ACHN (cell line): ENCODE results near the gene MRPS26.
"Not testable (repeated sequence)": the region's sequence is repeated elsewhere in the genome, so short reads cannot be mapped to it uniquely, and the experiment has no call there.

Experiments
- DNase-seq: peaks from one replicate; pipeline ENCODE4 v3.0.0-alpha.2; 2015
- in situ Hi-C: cut with HindIII; loops from 2 replicates; pipeline ENCODE4 v1.10.0; 2017; ENCODE audit warnings: low sequenced_read_pairs, low pct_ligation_motif_present, low pct_unique_long_range_greater_than_20kb

Gene MRPS26

DNA sequence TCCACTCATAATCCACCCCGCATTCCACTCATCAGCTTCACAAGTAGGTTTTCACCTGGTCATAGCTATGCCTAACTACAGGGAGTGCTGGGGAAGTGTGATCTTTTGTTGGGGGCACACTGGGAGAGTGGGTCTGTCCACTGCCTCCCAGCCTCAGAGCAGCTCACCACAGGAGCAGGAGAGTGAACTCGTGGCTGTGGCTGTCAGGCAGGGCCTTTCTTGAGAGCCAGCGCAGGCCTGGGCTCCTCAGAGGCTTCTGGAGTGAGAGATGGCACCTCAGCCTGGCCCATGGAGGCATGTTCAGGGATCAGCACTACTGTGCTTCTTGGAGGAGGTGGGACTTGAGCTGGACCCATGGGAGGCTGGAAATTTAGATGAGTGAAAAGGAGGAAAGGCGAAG is 6.4 kb upstream of the MRPS26 start:
- in situ Hi-C loops: no loop called here
- no peak for DNase-seq

DNA sequence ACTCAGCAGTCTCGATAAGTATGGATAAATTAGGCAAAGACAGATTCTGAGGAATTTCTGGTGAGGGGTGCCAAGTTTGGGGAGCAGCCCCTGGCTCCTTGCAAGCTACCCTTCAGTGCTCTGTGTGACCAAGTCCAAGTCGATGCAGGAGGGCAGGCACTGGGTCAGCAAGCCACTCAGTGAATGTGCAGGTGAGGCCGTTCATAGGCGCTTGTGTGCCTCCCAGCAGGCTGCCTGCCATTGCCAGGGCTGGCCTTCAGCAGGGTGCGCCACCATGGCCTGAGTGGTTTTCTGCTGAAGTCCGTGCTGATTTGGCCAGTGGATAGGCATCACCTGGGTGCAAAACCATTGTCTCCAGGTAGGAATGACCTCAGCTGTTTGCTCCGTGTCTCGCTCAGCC is 5.8 kb upstream of the MRPS26 start:
- in situ Hi-C loops: no loop called here
- DNase-seq: no peak

DNA sequence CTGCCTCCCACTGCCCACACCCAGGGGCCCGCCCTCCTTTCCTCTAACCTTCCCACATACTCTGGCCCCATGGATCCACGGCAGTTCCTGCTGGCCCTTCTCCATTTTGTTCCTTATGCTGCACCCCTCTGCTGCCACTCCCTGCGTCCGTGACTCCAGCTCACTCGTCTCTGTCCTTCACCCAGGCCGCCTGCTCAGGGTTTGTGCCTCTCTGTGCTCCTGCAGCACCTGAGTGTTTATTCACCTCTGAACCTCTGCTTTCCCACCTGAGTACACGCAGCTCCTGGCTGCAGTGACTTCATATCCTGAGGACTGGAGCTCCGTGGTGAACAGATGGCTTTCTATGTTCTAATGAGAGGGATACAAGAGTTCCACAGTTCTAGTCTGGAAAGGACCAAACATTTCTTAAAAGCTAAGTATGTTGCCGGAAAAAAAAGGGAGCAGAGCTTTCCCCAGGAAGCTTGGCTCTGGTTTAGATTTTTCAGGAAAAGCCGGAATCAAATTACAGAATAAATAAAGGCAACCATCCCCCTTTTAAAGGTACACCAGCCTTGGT is 3.9 kb upstream of the MRPS26 start:
- DNase-seq: no peak
- in situ Hi-C loops: no loop called here

DNA sequence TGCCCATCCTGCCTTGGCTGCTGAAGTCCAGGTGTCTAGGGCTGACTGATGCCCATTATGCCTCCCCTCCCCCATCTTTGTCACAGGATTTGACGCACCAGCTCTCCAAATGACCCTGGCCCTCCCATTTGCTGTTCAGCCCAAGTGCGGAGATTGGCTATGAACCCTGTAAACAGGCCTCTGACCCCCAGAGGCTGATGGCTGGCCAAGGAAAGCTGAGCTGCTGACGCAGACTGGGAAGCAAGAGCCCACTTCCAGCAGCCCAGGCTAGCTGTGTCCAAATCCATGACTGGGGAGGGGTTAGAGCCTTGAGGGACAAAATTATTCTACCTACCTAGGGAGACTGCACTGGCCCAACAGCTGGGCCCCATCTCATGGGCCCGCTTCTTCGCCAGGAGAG is 3.2 kb upstream of the MRPS26 start:
- DNase-seq: no peak
- in situ Hi-C loops: no loop called here

DNA sequence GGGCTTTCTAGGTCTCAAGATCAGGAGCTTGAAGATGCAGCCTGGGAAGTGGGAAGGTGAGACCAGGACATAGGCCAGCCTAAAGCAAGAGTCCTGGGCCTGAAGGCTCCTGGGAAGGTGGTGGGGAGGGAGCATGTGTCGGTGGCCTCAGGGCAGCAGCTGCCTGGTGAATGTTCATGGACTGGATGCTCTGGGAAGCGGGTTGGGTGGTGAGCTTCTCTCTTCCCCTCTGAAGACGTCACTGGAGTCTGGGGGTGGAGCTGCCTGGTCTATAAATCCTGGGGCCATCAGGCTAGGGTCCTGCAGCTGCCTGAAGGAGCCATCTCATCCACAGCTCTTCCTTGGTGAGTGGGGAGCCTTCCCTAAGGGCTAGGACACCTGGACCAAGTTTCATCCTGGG is 2.5 kb upstream of the MRPS26 start, which contains the start of gene GNRH2:
TSS of gene GNRH2 (plus strand) at position 301 of the 400 bp plus-strand sequence. CDS start 793 bp downstream, outside the sequence.
- no peak for DNase-seq

DNA sequence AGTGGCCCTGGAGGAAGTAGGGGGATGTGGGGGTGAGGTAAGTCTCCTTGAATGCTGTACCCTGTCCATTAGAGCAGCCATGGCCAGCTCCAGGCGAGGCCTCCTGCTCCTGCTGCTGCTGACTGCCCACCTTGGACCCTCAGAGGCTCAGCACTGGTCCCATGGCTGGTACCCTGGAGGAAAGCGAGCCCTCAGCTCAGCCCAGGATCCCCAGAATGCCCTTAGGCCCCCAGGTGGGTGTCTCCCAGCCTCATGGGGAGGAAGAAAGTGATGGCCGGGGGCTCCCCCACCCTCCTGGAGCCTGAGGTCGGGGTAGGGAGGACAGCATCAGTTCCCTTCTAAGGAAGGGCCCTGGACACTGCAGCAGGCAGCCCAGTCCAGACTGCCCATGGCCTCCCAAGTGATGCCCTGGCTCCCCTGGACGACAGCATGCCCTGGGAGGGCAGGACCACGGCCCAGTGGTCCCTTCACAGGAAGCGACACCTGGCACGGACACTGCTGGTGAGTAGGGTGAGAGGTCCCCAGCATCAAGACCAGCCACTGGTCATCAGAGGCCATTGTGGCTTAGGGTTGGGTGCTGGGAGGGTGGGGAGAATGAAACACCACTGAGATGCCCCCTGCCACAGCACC is 1.4 kb upstream of the MRPS26 start:
- no peak for DNase-seq
- in situ Hi-C loops: no loop called here

More for the DNA sequence above, 2.5 kb upstream of the MRPS26 start, which contains the start of gene GNRH2:
- in situ Hi-C loops: no loop called here

DNA sequence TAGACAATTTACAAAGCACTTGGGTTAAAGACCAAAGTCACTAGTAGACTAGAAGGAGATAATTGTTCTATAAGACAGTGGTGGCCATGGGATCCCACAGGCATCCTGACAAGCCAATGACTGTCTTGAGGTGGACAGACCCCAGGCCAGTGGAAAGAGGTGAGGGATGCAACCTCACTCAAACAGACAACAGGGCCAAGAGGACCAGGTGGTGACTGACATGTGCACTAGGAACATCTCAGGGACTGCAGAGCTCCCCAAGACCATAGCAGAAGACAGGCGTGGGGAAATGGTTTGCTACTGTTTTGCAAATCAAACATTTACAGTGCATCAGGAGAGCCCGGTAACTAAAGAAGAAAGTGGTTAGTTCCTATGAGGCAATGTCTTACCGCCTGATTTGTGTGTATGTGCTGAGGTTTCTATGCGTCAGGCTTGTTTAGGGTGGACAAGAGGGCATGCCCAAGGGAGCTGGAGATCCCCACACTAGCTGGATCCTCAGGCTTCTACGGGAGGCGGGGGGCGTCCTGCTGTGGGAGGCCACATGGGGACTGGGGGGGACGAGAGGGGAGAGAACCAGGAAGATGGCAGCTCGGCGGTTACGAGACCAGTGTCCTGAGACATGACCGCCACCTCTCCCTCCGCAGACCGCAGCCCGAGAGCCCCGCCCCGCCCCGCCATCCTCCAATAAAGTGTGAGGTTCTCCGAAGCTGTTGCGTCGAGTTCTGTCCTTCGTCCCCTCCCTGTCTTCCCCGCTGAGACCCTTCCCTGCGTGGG is 623 bp upstream of the MRPS26 start:
- in situ Hi-C loops: no loop called here

DNA sequence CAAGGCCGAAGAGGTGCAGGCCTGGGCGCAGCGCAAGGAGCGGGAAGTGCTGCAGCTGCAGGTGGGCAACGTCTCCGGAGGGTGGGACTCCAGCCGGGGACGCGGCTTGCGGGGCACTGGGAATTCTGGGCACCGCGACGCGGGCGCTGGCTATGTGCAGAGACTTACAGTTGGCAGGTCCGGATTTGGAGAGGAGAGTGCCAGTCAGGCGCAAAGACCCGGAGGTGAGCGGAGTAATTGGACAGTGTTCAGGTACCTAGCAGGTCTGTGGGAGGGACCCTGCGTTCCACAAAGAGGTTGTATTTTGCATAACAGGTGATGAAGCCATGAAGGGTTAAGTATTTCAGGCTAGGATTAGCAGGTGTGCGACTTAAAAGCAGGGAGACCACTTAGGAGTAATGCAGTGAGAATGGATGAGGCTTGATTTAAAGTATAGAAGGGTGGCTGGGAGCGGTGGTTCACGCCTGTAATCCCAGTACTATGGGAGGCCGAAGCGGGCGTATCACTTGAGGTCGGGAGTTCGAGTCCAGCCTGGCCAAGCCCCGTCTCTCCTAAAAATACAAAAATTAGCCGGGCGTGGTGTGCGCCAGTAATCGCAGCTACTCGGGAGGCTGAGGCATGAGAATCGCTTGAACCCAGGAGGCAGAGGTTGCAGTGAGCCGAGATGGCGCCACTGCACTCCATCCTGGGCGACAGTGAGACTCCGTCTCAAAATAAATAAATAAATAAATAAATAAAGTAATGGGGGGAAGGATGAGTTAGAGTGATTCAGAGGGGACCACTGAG is 1.0 kb downstream of the MRPS26 start:
- in situ Hi-C loops: no loop called here

More for the DNA sequence above, 623 bp upstream of the MRPS26 start:
- no peak for DNase-seq

DNA sequence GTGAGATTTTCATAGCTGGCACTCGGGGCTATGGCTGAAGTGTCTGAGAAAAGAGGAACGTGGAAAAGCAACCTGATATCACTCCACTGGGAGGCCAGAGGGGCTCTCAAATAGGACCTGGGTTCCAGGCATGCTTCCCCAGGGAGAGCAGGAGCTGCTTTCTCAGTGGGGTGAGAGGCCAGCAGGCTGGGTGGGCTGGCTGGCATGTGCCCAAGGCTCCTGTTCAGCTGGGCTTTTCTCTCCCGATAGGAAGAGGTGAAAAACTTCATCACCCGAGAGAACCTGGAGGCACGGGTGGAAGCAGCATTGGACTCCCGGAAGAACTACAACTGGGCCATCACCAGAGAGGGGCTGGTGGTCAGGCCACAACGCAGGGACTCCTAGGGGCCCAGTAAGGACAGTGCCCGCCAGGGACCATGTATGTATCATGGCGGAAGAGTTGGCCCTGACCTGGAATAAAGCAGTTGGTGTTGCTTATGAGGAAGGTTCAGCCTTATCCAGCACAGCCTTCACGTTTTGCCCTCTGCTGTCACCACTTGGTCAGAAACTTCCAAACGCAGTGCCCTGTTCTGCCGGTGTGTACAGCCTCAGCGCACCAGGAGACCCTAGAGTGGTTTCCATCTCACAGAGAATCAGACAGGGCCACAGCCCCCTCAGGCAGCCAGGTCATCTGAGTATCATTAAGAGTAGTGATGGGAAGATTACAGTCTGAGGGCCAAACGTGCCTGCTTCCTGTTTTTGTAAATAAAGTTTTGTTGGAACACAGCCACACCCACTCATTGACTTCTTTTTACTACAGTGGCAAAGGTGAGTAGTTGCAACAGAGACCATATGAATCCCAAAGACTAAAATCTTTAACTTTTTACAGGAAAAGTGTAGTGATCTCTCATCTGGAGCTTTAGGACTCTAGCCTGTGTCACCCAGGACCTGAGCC is 1.9 kb downstream of the MRPS26 start:
- in situ Hi-C loops: no loop called here
- DNase-seq: no peak

More for the DNA sequence above, 1.0 kb downstream of the MRPS26 start:
- DNase-seq: no peak

DNA sequence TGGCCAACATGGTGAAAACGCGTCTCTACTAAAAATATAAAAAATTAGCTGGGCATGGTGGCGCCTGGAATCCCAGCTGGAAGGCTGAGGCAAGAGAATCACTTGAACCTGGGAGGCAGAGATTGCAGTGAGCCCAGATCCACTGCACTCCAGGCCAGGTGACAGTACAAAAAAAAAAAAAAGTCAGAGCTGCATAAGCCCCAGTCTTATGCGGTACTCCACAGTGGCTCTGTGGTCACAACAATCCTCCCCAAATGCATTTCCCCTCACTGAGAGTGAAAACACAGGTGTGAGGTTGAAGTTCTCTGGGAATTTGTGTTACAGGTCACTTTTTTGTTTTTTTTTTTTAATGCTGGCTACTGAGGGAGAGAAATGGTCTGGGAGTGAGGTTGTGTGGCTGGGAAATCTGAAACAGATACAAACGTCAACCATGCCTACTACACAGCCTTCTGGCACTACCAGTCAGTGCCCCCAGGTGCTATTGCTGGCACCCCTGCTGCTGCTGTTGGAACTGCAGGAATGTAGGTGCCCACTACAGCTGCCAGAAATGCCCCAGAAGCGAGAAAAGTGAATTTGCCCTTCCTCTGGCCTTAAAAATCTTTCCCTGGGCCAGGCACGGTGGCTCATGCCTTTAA is 5.7 kb downstream of the MRPS26 start:
- in situ Hi-C loops: no loop called here
- DNase-seq: no peak

DNA sequence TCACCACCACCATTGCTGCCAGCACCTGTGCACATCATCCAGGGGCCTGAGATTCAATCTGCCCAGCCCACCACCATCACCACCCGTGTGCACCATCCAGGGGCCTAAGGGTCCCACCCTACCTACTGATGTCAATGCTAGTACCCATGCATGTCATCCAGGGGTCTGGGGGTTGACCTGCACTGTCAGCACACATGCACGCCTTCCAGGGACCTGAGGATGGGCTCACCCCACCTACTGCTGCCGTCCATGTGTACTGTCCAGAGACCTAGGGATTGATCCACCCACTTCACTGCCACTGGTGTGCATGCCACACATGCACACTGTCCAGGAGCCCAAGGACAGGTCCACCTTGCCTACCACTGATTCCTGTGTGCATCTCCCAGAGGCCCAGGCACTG is 13.6 kb downstream of the MRPS26 start:
- in situ Hi-C loops: no loop called here
- DNase-seq: no peak

DNA sequence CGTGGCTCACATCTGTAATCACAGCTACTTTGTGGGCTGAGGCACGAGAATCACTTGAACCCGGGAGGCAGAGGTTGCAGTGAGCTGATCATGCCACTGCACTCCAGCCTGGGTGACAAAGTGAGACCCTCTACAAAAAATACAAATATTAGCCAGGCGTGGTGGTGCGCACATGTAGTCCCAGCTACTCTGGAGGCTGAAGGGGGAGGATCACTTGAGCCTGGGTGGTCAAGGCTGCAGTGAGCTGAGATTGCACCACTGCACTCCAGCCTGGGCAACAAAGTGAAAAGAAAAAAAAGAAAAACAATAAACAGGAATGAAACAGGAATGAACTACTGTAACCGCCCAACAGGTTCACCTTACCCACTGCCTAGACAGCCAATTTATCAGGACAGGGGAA is 18.3 kb downstream of the MRPS26 start:
- in situ Hi-C loops, DNase-seq: not testable (repeated sequence)

DNA sequence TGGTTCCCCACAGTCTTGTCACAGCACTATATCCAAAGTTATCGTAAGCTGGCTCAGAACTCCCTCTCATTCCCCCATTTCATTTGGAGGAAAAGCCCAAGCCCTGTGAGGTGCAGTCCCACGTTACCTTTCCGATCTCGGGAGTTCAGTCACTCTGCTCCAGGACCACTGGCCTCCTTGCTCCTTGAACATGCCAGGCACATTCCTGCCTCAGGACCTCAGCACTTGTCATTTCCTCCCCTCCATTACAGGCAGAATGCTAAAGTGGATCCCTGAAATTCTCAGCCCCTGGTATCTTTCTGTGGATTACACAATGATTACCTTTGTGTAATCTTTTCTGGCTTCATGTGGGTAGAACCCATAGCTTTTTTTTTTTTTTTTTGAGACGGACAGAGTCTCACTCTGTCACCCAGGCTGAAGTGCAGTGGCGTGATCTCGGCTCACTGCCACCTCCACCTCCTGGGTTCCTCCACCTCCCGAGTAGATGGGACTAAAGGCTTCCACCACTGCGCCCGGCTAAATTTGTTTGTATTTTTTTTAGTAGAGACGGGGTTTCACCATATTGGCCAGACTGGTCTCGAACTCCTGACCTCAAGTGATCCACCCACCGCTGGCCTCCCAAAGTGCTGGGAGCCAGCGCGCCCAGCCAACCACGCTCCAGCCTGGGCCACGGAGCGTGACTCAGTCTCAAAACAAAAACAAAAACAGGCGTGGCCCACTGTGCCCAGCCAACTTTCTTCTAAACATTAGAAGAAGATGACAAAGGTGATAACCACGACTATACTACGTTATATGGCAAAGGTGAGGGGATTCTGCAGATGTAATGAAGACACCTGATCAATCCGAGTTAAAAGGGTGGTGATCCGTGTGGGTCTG is 21.5 kb downstream of the MRPS26 start:
- in situ Hi-C loops: no loop called here
- no peak for DNase-seq

DNA sequence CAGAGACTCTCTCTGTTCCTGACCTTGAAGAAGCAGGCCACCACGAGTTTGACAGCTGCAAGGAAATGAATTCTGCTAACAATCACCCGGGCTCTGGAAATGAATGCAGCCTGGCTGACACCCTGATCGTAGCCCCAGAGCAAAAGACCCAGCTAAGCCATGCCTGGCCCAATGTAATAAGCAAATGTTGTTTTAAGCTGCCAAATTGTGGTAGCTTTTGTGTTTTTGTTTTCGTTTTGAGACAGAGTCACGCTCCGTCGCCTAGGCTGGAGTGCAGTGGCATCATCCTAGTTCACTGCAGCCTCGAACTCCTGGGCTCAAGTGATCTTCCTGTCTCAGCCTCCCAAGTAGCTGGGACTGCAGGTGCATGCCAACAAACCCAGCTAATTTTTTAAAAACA is 22.2 kb downstream of the MRPS26 start:
- no peak for DNase-seq

DNA sequence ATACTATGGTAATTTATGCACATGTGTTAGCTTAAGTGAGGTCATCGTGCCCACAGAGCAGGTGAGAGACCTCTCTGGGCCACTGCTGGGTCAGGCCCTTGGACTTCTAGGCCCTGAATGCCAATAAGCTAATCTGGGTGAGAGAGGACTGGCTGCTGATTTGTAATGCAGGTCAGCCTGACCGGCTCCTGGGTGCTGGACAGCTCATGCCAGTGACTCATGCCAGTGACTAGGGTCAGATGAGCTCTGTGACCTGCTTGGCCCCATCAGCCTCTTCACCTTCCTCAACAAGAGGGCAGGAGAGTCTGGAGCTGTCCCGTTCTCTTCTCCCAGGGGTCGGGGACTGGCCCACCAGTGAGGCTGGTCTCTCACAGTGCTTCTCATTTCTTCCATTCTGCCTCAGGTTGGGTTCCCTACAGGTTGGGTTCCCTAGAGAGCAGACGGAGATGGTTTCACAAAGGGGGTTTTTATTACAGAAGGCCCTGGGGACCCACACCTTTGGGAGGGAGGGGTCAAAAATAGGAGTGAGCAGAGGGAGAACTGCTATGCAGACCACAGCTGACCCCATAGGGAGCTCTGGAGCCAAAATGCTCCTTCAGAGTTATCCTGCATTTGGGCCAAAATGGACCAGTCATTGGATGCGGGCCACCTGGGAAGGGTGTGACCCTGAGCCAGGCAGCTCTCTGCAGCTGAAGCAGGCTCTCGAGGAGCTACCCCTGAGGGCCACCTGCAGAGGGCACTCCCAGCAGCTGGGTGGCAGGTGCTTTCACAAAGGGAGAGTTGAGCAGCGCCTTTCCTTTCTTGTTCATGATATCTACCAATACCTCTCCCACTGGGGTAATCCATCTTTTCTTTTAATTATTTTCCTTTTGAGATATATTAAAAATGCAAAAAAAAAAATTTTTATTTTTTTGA is 23.4 kb downstream of the MRPS26 start:
- in situ Hi-C loops: no loop called here
- DNase-seq: peak; percentile 80

More for the DNA sequence above, 22.2 kb downstream of the MRPS26 start:
- in situ Hi-C loops: no loop called here

DNA sequence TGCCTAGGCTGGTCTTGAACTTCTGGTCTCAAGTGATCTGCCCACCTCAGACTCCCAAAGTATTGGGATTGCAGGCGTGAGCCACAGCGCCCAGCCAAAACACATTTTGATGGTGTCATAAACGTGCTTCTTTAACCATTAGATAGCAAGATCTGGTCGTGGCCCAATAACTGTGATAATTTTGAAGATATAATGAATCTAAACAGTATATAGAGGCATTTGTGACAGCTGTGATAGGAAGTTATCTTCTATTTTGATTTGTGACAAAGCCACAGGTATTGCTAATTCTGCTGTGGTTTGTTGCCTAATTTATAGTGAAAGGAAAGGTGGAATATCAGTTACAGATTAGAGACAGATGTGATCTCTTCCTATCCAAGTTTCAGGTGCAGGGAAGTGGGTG is 24.9 kb downstream of the MRPS26 start:
- in situ Hi-C loops: no loop called here
- DNase-seq: no peak
